Large intestine (tissue), 3 donors: ENCODE results near the gene PSMC2. TPM values are rescaled to one million over a fixed set of nuclear protein-coding genes. Genes with fewer than 3 reads are reported as not detected.

Experiments used
- DNase-seq, 2 donors: peaks; one replicate each; pipeline versions ENCODE4 v3.0.0 to v3.0.0-alpha.2; 2013
- H3K27ac ChIP-seq: one replicate; pipeline ENCODE4 v1.5.1; 2013; ENCODE audit warnings: low read length
- H3K27me3 ChIP-seq: 2 replicates; pipeline ENCODE4 v1.6.1; 2013; ENCODE audit warnings: low read length; ENCODE audit not compliant: control insufficient read depth, insufficient read depth
- H3K36me3 ChIP-seq: 2 replicates; pipeline ENCODE4 v1.6.1; 2013; ENCODE audit warnings: low read length; ENCODE audit not compliant: control insufficient read depth, insufficient read depth
- H3K4me1 ChIP-seq: one replicate; pipeline ENCODE4 v1.6.1; 2013; ENCODE audit warnings: low read length; ENCODE audit not compliant: control insufficient read depth, insufficient read depth
- H3K4me3 ChIP-seq: one replicate; pipeline ENCODE4 v1.5.1; 2013; ENCODE audit warnings: low read length
- H3K9me3 ChIP-seq: one replicate; pipeline ENCODE4 v1.6.1; 2013; ENCODE audit warnings: mild to moderate bottlenecking, low read depth, low read length, moderate library complexity; ENCODE audit not compliant: control insufficient read depth
- WGBS: methylation state at CpG from one replicate; pipeline ENCODE4 v1.1.5; 2013; ENCODE audit warnings: low lambda C conversion rate; ENCODE audit not compliant: insufficient coverage; 5-methylcytosine and 5-hydroxymethylcytosine counted together
- polyA plus RNA-seq: library from polyadenylated mRNA; unstranded; fragments of 120-200 nt; gene quantifications from one replicate; pipeline ENCODE4 v1.2.1, GENCODE V29; 2013

PSMC2 gene
- polyA plus RNA-seq, 1 donor: 107 TPM

DNA sequence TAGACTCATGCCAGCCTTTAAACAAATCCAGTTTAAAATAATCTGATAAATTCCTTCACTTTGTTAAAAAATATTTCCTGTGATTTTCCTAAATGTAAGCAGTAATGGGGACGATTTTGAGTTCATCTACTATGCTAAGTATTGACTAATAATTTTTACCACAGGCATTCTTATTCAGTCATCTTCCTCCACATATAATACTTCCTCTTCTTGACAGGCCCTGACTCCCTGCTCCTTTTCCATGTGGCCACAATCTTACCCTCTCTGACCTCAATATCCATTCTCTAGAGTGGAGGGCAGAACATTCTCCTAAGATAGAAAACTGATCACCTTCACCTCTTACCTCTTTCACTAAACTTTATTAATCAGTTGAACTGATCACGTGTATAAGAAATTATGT is 10.7 kb upstream of the PSMC2 start:
- DNase-seq: no peak
- Histone ChIP-seq H3K36me3 (peaks cover 57% of the 10 kb centered on the region), H3K27me3 (no peaks in the 10 kb centered on the region), H3K27ac (no peak overlapping the region), H3K9me3 (no peaks in the 10 kb centered on the region), H3K4me3 (no peak overlapping the region), H3K4me1 (no peaks in the 10 kb centered on the region)
- no CpG with 5 or more reads among the region's 2 CpGs for WGBS

DNA sequence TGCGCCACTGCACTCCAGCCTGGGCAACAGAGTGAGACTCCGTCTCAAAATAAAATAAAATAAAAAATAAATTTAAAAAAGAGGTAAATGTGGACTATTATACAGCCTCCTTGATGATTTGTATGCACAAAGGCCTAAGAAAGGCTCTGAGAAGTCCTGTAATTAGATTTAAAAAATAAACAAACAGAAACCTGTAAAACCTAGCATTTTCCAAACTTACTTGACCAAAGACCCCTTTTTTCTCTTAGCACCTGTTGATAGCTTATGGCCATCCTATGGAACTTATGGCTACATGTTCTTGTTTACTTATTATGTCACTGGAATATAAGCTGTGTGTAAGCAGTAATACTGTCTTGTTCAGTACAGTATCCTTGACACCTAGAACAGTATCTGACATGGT is 8.6 kb upstream of the PSMC2 start:
- H3K27ac ChIP-seq: no peak overlapping the region
- no peaks in the 10 kb centered on the region for H3K27me3 ChIP-seq
- DNase-seq: no peak
- H3K9me3 ChIP-seq: no peaks in the 10 kb centered on the region
- H3K36me3 ChIP-seq: peaks cover 55% of the 10 kb centered on the region
- no peak overlapping the region for H3K4me3 ChIP-seq
- WGBS: no CpG with 5 or more reads among the region's 2 CpGs
- peaks cover 5% of the 10 kb centered on the region for H3K4me1 ChIP-seq

DNA sequence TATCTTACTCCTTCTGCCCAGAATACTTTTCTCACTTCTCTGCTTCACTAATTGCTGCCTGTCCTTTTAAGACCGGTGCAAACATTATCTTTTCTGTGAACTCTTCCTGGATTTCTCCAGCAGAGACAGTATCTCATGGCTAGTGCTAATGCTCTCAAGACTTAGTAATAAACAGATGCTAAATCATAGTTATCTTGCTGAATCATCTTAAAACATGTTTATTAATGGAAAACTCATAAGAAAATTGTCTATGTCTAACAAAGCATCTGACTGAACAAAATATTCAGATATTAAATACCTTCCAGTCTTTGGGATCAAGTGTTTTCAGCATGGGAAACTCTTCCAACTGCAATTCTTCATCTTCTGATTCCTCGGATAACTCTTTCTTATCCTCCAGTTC is 6.0 kb upstream of the PSMC2 start:
- no peak overlapping the region for H3K27ac ChIP-seq
- WGBS: 100% methylated on average over 1 of the region's 2 CpGs
- no peaks in the 10 kb centered on the region for H3K9me3 ChIP-seq
- peaks cover 5% of the 10 kb centered on the region for H3K4me1 ChIP-seq
- H3K27me3 ChIP-seq: no peaks in the 10 kb centered on the region
- H3K36me3 ChIP-seq: peaks cover 37% of the 10 kb centered on the region
- no peak for DNase-seq
- H3K4me3 ChIP-seq: no peak overlapping the region

DNA sequence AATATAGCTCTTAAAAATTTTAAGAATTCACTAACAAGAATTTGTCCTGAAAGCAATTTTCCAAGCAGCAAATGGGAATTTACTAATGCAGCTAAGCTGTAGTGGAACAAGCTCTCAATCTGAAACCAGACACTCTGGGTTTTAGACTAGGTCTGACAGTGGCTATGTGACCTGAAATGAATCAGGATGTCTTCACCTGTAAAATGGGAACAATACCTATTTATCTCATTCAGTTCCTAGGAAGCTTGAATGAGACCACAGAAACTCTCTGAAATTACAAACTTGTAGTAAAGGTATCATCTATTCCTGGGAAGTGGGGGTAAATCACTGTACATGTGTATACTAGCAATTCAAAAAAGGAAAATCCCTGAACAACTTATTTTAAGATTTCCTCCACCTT is 4.1 kb upstream of the PSMC2 start:
- peak overlapping the region; percentile 97 for H3K4me3 ChIP-seq
- no peak for DNase-seq
- H3K27me3 ChIP-seq: no peaks in the 10 kb centered on the region
- H3K4me1 ChIP-seq: peaks cover 5% of the 10 kb centered on the region
- peaks cover 22% of the 10 kb centered on the region for H3K36me3 ChIP-seq
- H3K9me3 ChIP-seq: no peaks in the 10 kb centered on the region
- H3K27ac ChIP-seq: peak overlapping the region; percentile 95

DNA sequence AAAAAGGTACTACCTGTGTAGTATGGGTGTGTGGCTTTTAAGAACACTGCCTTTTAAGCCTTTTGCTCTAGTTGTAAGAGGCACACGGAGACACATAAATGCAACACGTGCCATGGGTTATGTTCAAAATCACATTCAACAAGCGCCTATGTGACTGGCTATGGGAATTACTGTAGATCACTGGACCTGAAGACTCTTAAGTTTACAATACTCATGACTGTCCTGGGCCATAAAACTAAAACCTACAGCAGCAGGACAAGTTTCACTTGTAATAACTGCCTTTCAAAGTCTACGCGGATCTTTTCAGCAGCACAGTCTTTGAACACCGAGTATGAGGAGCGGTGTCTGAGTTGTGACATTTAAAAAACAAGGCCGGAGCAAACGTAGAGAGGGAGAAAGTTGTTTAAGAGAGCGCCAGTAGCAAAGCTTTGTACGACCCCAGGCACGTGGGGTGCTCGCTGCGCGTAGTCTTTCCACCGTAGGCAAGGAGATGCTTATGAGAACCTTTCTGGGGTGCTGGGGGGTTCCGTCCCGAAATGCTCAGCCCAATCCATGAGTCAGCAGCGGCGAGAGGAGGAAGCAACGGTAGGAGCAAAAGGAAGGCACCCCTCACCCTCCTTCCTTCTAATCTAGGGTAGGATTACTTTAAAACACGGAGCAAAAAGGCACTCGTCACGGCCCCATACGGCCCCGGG is 3.5 kb upstream of the PSMC2 start:
- WGBS: 0% methylated on average over 2 of the region's 26 CpGs
- no peaks in the 10 kb centered on the region for H3K27me3 ChIP-seq
- peaks cover 20% of the 10 kb centered on the region for H3K36me3 ChIP-seq
- H3K27ac ChIP-seq: peak overlapping the region; percentile 95
- H3K9me3 ChIP-seq: no peaks in the 10 kb centered on the region
- peak overlapping the region; percentile 97 for H3K4me3 ChIP-seq
- peak; percentile 69 to 90 for DNase-seq
- H3K4me1 ChIP-seq: peaks cover 5% of the 10 kb centered on the region

DNA sequence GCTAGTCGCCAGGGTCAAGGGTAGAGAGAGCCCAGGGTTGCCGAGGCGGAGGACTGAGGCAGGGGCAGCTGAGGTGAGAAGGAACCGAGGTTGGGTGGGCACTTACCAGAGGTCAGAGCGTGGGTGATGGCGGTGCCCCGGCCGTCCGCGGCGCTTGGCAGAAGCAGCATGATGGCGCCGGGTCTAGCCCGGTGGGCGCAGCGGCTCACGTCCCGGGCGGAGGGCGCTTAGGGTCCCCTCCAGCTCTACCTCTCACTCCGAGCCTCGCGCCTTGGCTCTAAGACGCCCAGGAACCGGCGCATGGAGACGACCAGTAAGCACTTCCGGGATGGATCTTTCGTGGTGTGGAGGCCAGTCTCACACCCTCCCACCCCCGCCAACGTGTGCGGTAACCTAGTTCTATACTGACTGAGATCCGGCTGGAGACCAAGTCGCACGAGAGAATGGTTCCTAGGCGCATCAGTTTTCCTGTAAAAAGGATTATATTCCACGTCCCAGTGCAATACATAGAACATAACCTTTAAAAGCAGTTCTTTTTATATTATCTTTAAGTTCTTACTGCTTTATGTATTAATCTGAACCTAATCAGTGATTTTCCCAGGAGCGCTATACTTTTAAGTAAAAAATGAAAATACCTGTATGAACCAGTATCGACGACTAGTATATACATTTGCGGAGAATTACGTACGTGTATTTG is 2.8 kb upstream of the PSMC2 start, which contains the start of gene DNAJC2:
Gene DNAJC2, minus strand, starts transcription at position 315 of the 697 bp plus-strand sequence. Its CDS starts 145 bp downstream, at position 170.
- Histone ChIP-seq H3K9me3 (no peaks in the 10 kb centered on the region), H3K4me1 (peaks cover 5% of the 10 kb centered on the region)
- WGBS: 0% methylated on average over 1 of the region's 43 CpGs

DNA sequence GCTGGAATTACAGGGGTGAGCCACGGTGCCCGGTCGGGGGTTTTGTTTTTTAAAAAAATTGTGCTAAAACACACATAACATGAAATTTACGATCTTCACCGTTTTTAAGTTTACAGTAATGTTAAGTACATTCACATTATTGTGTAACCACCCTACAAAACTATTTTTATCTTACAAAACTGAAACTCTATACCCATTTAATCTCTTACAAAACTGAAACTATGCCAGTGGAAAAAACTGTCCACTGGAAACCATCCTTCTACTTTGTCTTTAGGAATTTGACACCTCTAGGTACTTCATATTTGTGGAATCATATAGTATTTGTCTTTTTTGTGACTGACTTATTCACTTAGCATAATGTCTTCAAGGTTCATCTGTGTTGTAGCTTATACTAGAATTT is 1.0 kb upstream of the PSMC2 start:
- Histone ChIP-seq H3K4me3 (no peak overlapping the region), H3K27ac (no peak overlapping the region), H3K9me3 (no peaks in the 10 kb centered on the region), H3K36me3 (peaks cover 7% of the 10 kb centered on the region), H3K4me1 (peaks cover 5% of the 10 kb centered on the region), H3K27me3 (no peaks in the 10 kb centered on the region)
- no peak for DNase-seq
- 92% methylated on average over 5 of the region's 5 CpGs for WGBS

More for the DNA sequence above, 2.8 kb upstream of the PSMC2 start, which contains the start of gene DNAJC2:
- Histone ChIP-seq H3K27me3 (no peaks in the 10 kb centered on the region), H3K27ac (peak within 1 kb of the TSS; percentile 95), H3K4me3 (peak within 1 kb of the TSS; percentile 97), H3K36me3 (peaks cover 15% of the 10 kb centered on the region)
- peak; percentile 86 to 92 for DNase-seq

DNA sequence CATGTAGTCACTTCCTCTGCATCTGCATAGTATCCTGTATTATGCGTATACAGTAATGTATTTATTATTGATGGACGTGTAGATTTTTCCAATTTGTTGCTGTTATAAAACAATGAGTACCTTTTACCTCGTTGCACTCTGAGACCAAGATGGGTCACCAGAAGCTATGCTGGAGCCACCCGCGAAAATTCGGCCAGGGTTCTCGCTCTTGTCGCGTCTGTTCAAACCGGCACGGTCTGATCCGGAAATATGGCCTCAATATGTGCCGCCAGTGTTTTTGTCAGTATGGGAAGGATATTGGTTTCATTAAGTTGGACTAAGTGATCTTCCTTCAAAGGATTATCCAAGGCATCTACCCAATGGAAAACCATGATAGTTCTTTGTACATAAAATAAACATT is 1.0 kb downstream of the PSMC2 start:
- Histone ChIP-seq H3K27ac (no peak overlapping the region), H3K4me1 (peaks cover under 1% of the 10 kb centered on the region)

DNA sequence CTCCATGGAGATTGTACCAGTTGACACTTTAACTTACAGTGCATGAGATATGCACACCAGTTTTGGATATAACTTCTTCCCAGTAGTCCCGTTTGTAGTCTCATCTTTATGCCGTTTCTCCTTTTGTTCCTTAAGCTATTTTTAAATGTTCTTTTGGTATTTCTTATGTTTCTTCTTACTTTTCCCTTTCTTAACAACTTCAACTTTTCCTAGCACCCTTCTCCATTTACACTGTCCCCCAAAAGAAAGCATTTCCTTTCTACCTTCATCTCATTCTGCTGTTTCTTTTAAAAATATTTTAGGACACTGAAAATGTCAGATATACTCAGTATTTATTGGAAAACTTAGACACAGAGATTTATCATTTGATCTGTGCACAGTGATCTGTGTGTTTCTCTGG is 1.5 kb downstream of the PSMC2 start:
- H3K27ac ChIP-seq: no peak overlapping the region
- WGBS: 60% methylated on average over 2 of the region's 2 CpGs
- no peaks in the 10 kb centered on the region for H3K9me3 ChIP-seq
- no peaks in the 10 kb centered on the region for H3K4me1 ChIP-seq
- peak overlapping the region; percentile 82 for H3K4me3 ChIP-seq
- H3K36me3 ChIP-seq: peaks cover 11% of the 10 kb centered on the region
- no peak for DNase-seq
- H3K27me3 ChIP-seq: no peaks in the 10 kb centered on the region

More for the DNA sequence above, 1.0 kb downstream of the PSMC2 start:
- Histone ChIP-seq H3K9me3 (no peaks in the 10 kb centered on the region), H3K36me3 (peaks cover 11% of the 10 kb centered on the region), H3K4me3 (peak overlapping the region; percentile 82), H3K27me3 (no peaks in the 10 kb centered on the region)
- WGBS: no CpG with 5 or more reads among the region's 13 CpGs
- no peak for DNase-seq

DNA sequence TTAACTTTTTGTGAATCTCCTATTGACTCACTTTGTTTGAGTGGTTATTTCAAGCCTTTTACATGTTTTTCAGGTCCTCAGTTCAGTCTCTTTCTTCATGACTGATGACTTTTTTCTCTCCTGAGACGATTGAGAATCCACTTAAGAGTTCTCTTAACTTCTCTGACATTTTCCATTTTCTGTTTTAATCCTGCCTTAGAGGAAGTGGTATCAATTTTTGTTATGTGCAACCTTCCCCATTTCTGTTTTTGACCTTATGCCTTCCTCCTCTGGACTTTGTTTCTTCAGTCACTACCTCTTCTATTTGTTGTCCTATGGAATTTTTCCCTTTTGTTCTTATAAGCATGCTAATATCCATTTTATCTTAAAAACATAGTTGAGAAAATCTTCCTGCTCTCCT is 2.4 kb downstream of the PSMC2 start:
- no peak for DNase-seq
- Histone ChIP-seq H3K36me3 (peaks cover 17% of the 10 kb centered on the region), H3K27me3 (no peaks in the 10 kb centered on the region), H3K9me3 (no peaks in the 10 kb centered on the region), H3K4me1 (no peaks in the 10 kb centered on the region), H3K27ac (no peak overlapping the region), H3K4me3 (no peak overlapping the region)
- WGBS: no CpG with 5 or more reads among the region's 1 CpG
